Tibial nerve (tissue), 4 donors: Measurements from ENCODE around the gene FSTL4.

Source experiments
- EP300 ChIP-seq, 2 donors: sonication (generic); formaldehyde crosslinking; IDR thresholded peaks; one replicate each; pipeline ENCODE4 v1.6.1; 2017; ENCODE audit warnings: antibody characterized with exemption in 2 of 2, mild to moderate bottlenecking in 1 of 2
- TF ChIP-seq, protein P1 (sequence below), 5 experiments: fragments of 200-600 bp in 3 of 5; fragments of 450-650 bp in 2 of 5; sonication (generic) in 3 of 5; IDR thresholded peaks; one replicate each; pipeline ENCODE4 v1.5.1; 2016 to 2019; ENCODE audit warnings: antibody characterized with exemption in 5 of 5, mild to moderate bottlenecking in 3 of 5, moderate library complexity in 2 of 5

DNA sequence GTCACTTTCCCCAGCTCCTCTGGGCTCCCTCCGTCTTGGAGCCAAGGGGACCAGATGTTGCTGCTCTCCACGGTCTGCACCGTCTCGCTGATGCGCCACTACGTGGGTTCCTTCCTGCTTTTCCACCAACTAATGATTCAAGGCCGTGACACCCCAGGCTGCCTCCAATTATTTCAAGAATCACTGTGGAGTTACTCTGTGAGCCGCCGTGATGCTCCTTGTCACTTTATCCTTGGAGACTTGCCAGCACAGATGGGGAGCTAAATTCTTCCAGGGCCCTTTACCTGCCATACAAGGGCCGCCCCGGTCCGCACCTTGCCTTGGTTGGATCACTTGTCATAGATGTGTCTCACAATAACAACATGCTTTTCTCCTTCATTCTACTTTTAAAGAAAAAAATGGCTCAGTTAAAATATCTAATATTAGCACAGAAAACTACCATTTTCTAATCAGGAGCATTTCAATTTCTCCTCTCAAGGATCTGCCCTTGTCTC lies 202.0 kb downstream of the FSTL4 start:
- TF ChIP-seq, protein P1, sequence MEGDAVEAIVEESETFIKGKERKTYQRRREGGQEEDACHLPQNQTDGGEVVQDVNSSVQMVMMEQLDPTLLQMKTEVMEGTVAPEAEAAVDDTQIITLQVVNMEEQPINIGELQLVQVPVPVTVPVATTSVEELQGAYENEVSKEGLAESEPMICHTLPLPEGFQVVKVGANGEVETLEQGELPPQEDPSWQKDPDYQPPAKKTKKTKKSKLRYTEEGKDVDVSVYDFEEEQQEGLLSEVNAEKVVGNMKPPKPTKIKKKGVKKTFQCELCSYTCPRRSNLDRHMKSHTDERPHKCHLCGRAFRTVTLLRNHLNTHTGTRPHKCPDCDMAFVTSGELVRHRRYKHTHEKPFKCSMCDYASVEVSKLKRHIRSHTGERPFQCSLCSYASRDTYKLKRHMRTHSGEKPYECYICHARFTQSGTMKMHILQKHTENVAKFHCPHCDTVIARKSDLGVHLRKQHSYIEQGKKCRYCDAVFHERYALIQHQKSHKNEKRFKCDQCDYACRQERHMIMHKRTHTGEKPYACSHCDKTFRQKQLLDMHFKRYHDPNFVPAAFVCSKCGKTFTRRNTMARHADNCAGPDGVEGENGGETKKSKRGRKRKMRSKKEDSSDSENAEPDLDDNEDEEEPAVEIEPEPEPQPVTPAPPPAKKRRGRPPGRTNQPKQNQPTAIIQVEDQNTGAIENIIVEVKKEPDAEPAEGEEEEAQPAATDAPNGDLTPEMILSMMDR (IDR thresholded peaks at IDR 0.05) = no peak
- TF ChIP-seq EP300 (IDR thresholded peaks at IDR 0.05) = no peak
